Mesenchymal stem cell (in vitro differentiated cells and primary cell): ENCODE measurements around the gene RUNX2.
A peak's percentile ranks its signal among the peaks of the same experiment; 100 is the strongest.

Experiments
- DNase-seq: peaks from one replicate; pipeline ENCODE4 v3.0.0-alpha.2; 2013
- H2AFZ ChIP-seq: one replicate; pipeline ENCODE4 v1.6.1; 2013; ENCODE audit warnings: low read depth, mild to moderate bottlenecking, control low read depth, inconsistent platforms, low read length, moderate library complexity
- H2AK5ac ChIP-seq: 2 replicates; pipeline ENCODE4 v1.6.1; 2013; ENCODE audit warnings: low read length, moderate library complexity, mild to moderate bottlenecking, inconsistent platforms; ENCODE audit not compliant: severe bottlenecking
- H2BK120ac ChIP-seq: one replicate; pipeline ENCODE4 v1.6.1; 2013; ENCODE audit warnings: low read depth, mild to moderate bottlenecking, inconsistent platforms, low read length, moderate library complexity
- H2BK12ac ChIP-seq, 2 experiments: one replicate each; pipeline ENCODE4 v1.6.1; 2013; ENCODE audit warnings: inconsistent platforms in 2 of 2, low read length in 2 of 2, mild to moderate bottlenecking in 2 of 2, moderate library complexity in 2 of 2, control low read depth in 1 of 2
- H2BK15ac ChIP-seq: one replicate; pipeline ENCODE4 v1.6.1; 2013; ENCODE audit warnings: mild to moderate bottlenecking, low read depth, inconsistent platforms; ENCODE audit not compliant: poor library complexity, severe bottlenecking
- H2BK5ac ChIP-seq: 2 replicates; pipeline ENCODE4 v1.6.1; 2013; ENCODE audit warnings: low read depth, mild to moderate bottlenecking, low read length, control low read depth, inconsistent platforms; ENCODE audit not compliant: poor library complexity, severe bottlenecking
- H3K14ac ChIP-seq, 2 experiments: one replicate each; pipeline ENCODE4 v1.6.1; 2013; ENCODE audit warnings: inconsistent platforms in 2 of 2, low read length in 2 of 2, control low read depth in 1 of 2, mild to moderate bottlenecking in 1 of 2, moderate library complexity in 1 of 2
- H3K18ac ChIP-seq, 2 experiments: one replicate each; pipeline ENCODE4 v1.6.1; 2013; ENCODE audit warnings: inconsistent platforms in 2 of 2, low read length in 2 of 2, control low read depth in 1 of 2, low read depth in 1 of 2, mild to moderate bottlenecking in 1 of 2
- H3K23ac ChIP-seq, 2 experiments: one replicate each; pipeline ENCODE4 v1.6.1; 2013; ENCODE audit warnings: inconsistent platforms in 2 of 2, low read length in 2 of 2, mild to moderate bottlenecking in 2 of 2, moderate library complexity in 2 of 2, control low read depth in 1 of 2
- H3K27ac ChIP-seq: 2 replicates; pipeline ENCODE4 v1.5.1; 2013; ENCODE audit warnings: mild to moderate bottlenecking, moderate library complexity, low read length, control low read depth, inconsistent platforms; ENCODE audit not compliant: poor library complexity, severe bottlenecking
- H3K27me3 ChIP-seq, 2 experiments: 2 replicates each; pipeline versions ENCODE4 v1.6.1 to v1.7.0; 2013; ENCODE audit warnings: low read length in 2 of 2, mild to moderate bottlenecking in 2 of 2, moderate library complexity in 2 of 2, control low read depth in 1 of 2, inconsistent platforms in 1 of 2; ENCODE audit not compliant: control insufficient read depth in 1 of 2, insufficient read depth in 1 of 2
- H3K36me3 ChIP-seq, 2 experiments: 2 replicates each; pipeline versions ENCODE4 v1.6.1 to v1.7.0; 2013; ENCODE audit warnings: low read length in 2 of 2, control low read depth in 1 of 2, inconsistent platforms in 1 of 2, low read depth in 1 of 2, mild to moderate bottlenecking in 1 of 2; ENCODE audit not compliant: insufficient read depth in 2 of 2, control insufficient read depth in 1 of 2
- H3K4ac ChIP-seq, 2 experiments: one replicate each; pipeline ENCODE4 v1.6.1; 2013; ENCODE audit warnings: inconsistent platforms in 2 of 2, low read length in 2 of 2, mild to moderate bottlenecking in 2 of 2, moderate library complexity in 2 of 2, control low read depth in 1 of 2, low read depth in 1 of 2
- H3K4me1 ChIP-seq: 2 replicates; pipeline ENCODE4 v1.6.1; 2013; ENCODE audit warnings: low read depth, low read length, control low read depth; ENCODE audit not compliant: control insufficient read depth, insufficient read depth
- H3K4me2 ChIP-seq: 2 replicates; pipeline ENCODE4 v1.6.1; 2013; ENCODE audit warnings: low read length, mild to moderate bottlenecking, inconsistent platforms; ENCODE audit not compliant: poor library complexity, severe bottlenecking
- H3K4me3 ChIP-seq, 2 experiments: 2 replicates each; pipeline versions ENCODE4 v1.5.1 to v1.7.0; 2013; ENCODE audit warnings: low read length in 2 of 2, mild to moderate bottlenecking in 2 of 2, control low read depth in 1 of 2, low read depth in 1 of 2; ENCODE audit not compliant: insufficient read depth in 1 of 2
- H3K79me1 ChIP-seq: replicated peaks from 2 replicates; pipeline ENCODE4 v1.6.1; 2013; ENCODE audit warnings: mild to moderate bottlenecking, control low read depth, low read length, inconsistent platforms; ENCODE audit not compliant: poor library complexity, severe bottlenecking
- H3K9ac ChIP-seq: 2 replicates; pipeline ENCODE4 v1.7.0; 2013; ENCODE audit warnings: mild to moderate bottlenecking, low read length, moderate library complexity
- H3K9me3 ChIP-seq: 2 replicates; pipeline ENCODE4 v1.7.0; 2013; ENCODE audit warnings: mild to moderate bottlenecking, low read length; ENCODE audit not compliant: control insufficient read depth
- H4K8ac ChIP-seq: one replicate; pipeline ENCODE4 v1.6.1; 2013; ENCODE audit warnings: inconsistent platforms, mild to moderate bottlenecking, low read length, moderate library complexity
- H4K91ac ChIP-seq: one replicate; pipeline ENCODE4 v1.6.1; 2013; ENCODE audit warnings: mild to moderate bottlenecking, low read length, inconsistent platforms
- WGBS: methylation state at CpG from one replicate; pipeline ENCODE4 v1.1.7; 2013; ENCODE audit warnings: mixed read lengths; 5-methylcytosine and 5-hydroxymethylcytosine counted together

Gene RUNX2

DNA sequence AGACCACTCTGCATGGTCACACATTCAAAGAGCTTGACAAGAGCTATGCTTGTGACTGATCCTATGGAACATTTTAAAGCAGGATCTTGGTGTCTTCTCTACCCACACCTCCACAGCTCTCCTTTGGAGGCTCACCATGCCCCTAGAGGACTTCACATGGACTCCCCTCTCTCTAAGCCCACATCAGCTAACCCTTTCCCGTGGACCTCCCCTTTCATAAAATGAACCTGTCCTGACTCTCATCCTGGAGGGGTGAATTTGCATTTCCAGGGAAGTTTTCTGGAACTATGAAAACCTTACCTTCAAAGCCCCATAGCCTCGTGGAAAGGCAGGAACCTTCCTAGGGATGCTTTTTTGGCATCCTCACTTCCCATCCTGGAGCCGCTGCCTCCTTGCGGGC lies 234.0 kb downstream of the RUNX2 start:
- Histone ChIP-seq H2BK5ac (no peak overlapping the region), H2BK15ac (no peak overlapping the region), H3K27me3 (no peaks in the 10 kb centered on the region), H3K79me1 (peaks cover 5% of the 10 kb centered on the region), H3K36me3 (no peaks in the 10 kb centered on the region), H3K23ac (no peak overlapping the region), H2AK5ac (no peak overlapping the region), H3K18ac (no peak overlapping the region), H3K4me1 (peaks cover 4% of the 10 kb centered on the region), H3K14ac (no peak overlapping the region), H4K91ac (no peak overlapping the region), H2AFZ (no peak overlapping the region), H3K9ac (no peak overlapping the region), H3K9me3 (no peaks in the 10 kb centered on the region), H3K27ac (no peak overlapping the region), H2BK12ac (no peak overlapping the region), H3K4me3 (no peak overlapping the region), H3K4ac (no peak overlapping the region), H2BK120ac (no peak overlapping the region), H4K8ac (no peak overlapping the region), H3K4me2 (no peak overlapping the region)
- WGBS, result 90% methylated on average over 4 of the region's 4 CpGs
- no peak for DNase-seq

DNA sequence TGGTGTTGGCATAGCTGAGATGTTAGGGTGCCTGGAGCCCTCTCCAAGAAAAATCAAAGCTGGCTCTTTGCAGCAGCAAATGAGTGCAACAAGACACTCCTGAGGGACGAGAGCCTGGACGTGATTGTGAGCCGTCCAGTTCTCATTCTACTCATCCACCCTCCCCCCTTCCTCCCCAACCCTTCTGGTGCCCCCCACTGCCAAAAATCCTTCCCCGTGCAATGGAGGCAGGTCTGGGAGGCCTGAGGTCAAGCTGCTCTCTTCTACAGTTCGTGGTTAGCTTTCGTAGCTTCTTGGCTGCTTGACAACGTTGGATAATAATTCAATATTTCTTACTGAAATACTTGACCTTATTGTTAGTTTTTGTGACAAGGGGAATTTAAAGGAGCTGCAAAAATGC lies 234.9 kb downstream of the RUNX2 start:
- Histone ChIP-seq H3K79me1 (peaks cover 5% of the 10 kb centered on the region), H2AFZ (no peak overlapping the region), H3K4me2 (no peak overlapping the region), H3K14ac (no peak overlapping the region), H3K27me3 (no peaks in the 10 kb centered on the region), H3K18ac (peak overlapping the region in 1 of 2 experiments; percentile 9), H2AK5ac (no peak overlapping the region), H3K23ac (no peak overlapping the region), H2BK120ac (no peak overlapping the region), H2BK12ac (no peak overlapping the region), H3K27ac (no peak overlapping the region), H4K8ac (peak overlapping the region; percentile 51), H3K9me3 (no peaks in the 10 kb centered on the region), H3K4me3 (no peak overlapping the region), H4K91ac (no peak overlapping the region), H2BK5ac (no peak overlapping the region), H3K36me3 (no peaks in the 10 kb centered on the region), H3K4me1 (peaks cover 4% of the 10 kb centered on the region), H3K4ac (no peak overlapping the region), H3K9ac (no peak overlapping the region), H2BK15ac (no peak overlapping the region)
- 76% methylated on average over 3 of the region's 7 CpGs for WGBS
- DNase-seq, result no peak

DNA sequence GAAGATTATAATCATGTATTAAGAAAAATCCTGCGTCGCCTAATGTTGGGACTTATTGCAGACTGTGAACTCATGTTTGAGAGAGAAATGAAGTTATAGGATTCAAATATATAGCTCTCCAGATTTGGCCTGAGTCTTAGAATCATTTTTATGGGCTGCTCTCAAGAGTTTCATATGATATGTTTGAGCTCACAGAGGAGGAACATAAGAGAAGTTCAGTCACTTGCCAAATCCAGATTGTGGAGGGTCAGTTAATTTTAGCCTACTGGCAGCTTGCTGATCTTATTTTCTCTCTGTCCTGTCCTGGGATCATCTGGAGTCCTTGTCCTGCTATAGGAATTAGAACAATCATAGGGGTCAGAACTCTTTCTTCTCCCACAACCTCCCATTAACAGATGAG lies 235.7 kb downstream of the RUNX2 start:
- Histone ChIP-seq H3K23ac (no peak overlapping the region), H2AK5ac (no peak overlapping the region), H2AFZ (no peak overlapping the region), H2BK120ac (no peak overlapping the region), H2BK12ac (no peak overlapping the region), H2BK5ac (no peak overlapping the region), H3K9me3 (no peaks in the 10 kb centered on the region), H3K4me3 (no peak overlapping the region), H3K18ac (no peak overlapping the region), H3K14ac (no peak overlapping the region), H3K27me3 (no peaks in the 10 kb centered on the region), H3K4me1 (peaks cover 4% of the 10 kb centered on the region), H3K27ac (no peak overlapping the region), H3K36me3 (no peaks in the 10 kb centered on the region), H4K91ac (no peak overlapping the region), H3K4me2 (no peak overlapping the region), H3K9ac (no peak overlapping the region), H3K4ac (no peak overlapping the region), H2BK15ac (no peak overlapping the region), H3K79me1 (peaks cover 4% of the 10 kb centered on the region), H4K8ac (no peak overlapping the region)
- DNase-seq, result no peak
- 97% methylated on average over 2 of the region's 2 CpGs for WGBS

DNA sequence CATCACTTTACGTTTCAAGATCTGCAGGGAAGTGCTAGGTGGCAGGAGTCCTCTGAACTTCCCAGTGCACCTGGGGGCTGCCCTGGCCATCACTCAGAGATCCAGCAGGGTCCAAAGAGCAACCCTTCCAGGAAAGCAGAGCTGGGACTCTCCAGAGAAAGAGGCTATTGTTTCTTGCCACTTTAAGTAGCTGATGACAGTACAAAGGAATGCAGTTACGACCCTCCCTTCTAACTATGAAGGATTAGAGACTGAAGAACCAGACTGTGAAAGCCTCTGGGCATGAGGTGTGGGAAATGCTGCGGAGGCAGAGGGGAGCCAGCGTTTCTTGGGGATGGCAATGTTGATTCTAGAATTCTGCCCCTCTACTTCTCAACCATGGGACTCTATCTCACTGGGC lies 238.8 kb downstream of the RUNX2 start:
- no peaks in the 10 kb centered on the region for H3K9me3 ChIP-seq
- H3K18ac ChIP-seq, result peak overlapping the region in 1 of 2 experiments; percentile 34
- H3K4ac ChIP-seq, result no peak overlapping the region
- no peak overlapping the region for H2AK5ac ChIP-seq
- H3K23ac ChIP-seq, result peak overlapping the region in 1 of 2 experiments; percentile 26
- no peaks in the 10 kb centered on the region for H3K27me3 ChIP-seq
- no peak overlapping the region for H3K9ac ChIP-seq
- DNase-seq, result peak; percentile 23
- H4K91ac ChIP-seq, result no peak overlapping the region
- peak overlapping the region; percentile 49 for H3K27ac ChIP-seq
- H3K79me1 ChIP-seq, result peaks cover 4% of the 10 kb centered on the region
- no peak overlapping the region for H3K4me3 ChIP-seq
- peak overlapping the region in 1 of 2 experiments; percentile 39 for H2BK12ac ChIP-seq
- H3K36me3 ChIP-seq, result no peaks in the 10 kb centered on the region
- H3K4me1 ChIP-seq, result peaks cover 4% of the 10 kb centered on the region
- H3K4me2 ChIP-seq, result no peak overlapping the region
- H2AFZ ChIP-seq, result no peak overlapping the region
- H2BK120ac ChIP-seq, result no peak overlapping the region
- 26% methylated on average over 4 of the region's 4 CpGs for WGBS
- no peak overlapping the region for H4K8ac ChIP-seq
- H2BK5ac ChIP-seq, result no peak overlapping the region
- H3K14ac ChIP-seq, result no peak overlapping the region
- no peak overlapping the region for H2BK15ac ChIP-seq
